ENCODE measurements around the gene CACNG7. TPM values are rescaled to one million over a fixed set of nuclear protein-coding genes. Genes with fewer than 3 reads are reported as not detected.

The CACNG7 gene
- total RNA-seq, 1 experiment from 2014 or later = 22.7 TPM

GRCh38 chr19:53953383-53953782, 44.3 kb downstream of the CACNG7 start:
- Histone ChIP-seq H3K18ac (ENCODE audit: insufficient read length, low read depth, low read length) (no peak overlapping the region), H3K4me1 (ENCODE audit: insufficient read depth, low read length) (peaks cover 5% of the 10 kb centered on the region), H3K79me2 (ENCODE audit: insufficient read depth, low read length) (no peaks in the 10 kb centered on the region), H4K20me1 (ENCODE audit: control insufficient read depth, insufficient read depth, insufficient read length) (no peaks in the 10 kb centered on the region), H4K91ac (ENCODE audit: insufficient read length, low read depth, low read length) (no peak overlapping the region), H3K4me2 (ENCODE audit: insufficient read depth, insufficient read length, low read length) (no peak overlapping the region), H2BK20ac (ENCODE audit: low read depth, low read length, poor library complexity, severe bottlenecking) (no peak overlapping the region), H2BK5ac (ENCODE audit: insufficient read length, low read length) (no peak overlapping the region), H3K9me3 (ENCODE audit: control insufficient read depth, low read depth, low read length) (no peaks in the 10 kb centered on the region), H2AK5ac (ENCODE audit: insufficient read length, low read length) (no peak overlapping the region), H2BK12ac (ENCODE audit: insufficient read length, low read depth, low read length) (no peak overlapping the region), H2BK15ac (ENCODE audit: low read depth, low read length) (no peak overlapping the region), H2AFZ (ENCODE audit: low read length) (no peak overlapping the region), H3K23me2 (ENCODE audit: insufficient read length, low read depth, low read length, poor library complexity, severe bottlenecking) (peaks cover 12% of the 10 kb centered on the region), H3T11ph (ENCODE audit: low read length) (no peak overlapping the region), H3K9ac (ENCODE audit: extremely low read depth, insufficient read length, low read length) (no peak overlapping the region), H3K23ac (ENCODE audit: insufficient read length, low read depth, low read length) (no peak overlapping the region), H3K4ac (ENCODE audit: low read depth, low read length) (no peak overlapping the region), H3K56ac (ENCODE audit: insufficient read length, low read depth, low read length) (no peak overlapping the region), H4K8ac (replicated peaks; ENCODE audit: insufficient read length, low read depth, low read length) (no peak overlapping the region), H3K14ac (ENCODE audit: insufficient read depth, low read length) (no peak overlapping the region), H4K5ac (ENCODE audit: insufficient read length, low read depth, low read length) (no peak overlapping the region), H3K79me1 (ENCODE audit: insufficient read depth, low read depth, low read length, poor library complexity, severe bottlenecking) (no peaks in the 10 kb centered on the region), H2BK120ac (ENCODE audit: low read depth, low read length, poor library complexity, severe bottlenecking) (no peak overlapping the region), H3K27ac (ENCODE audit: insufficient read length, low read depth, low read length) (no peak overlapping the region), H3K27me3 (ENCODE audit: insufficient read depth, low read length) (no peaks in the 10 kb centered on the region)
- H3K27me3 Mint-ChIP-seq (ENCODE audit: low read depth) = peaks cover 20% of the 10 kb centered on the region
- H3K9me3 Mint-ChIP-seq = peaks cover 0 to 3% of the 10 kb centered on the region in 2 experiments; a peak in 1 of 5 replicates
- peak overlapping the region in 1 of 2 experiments; percentile 31; a peak in 1 of 5 replicates for H3K4me3 Mint-ChIP-seq
- peaks cover 0 to 4% (median 0%) of the 10 kb centered on the region in 3 experiments; a peak in 1 of 7 replicates for H3K36me3 Mint-ChIP-seq (ENCODE audit: insufficient read depth in 1 of 3, low read depth in 3 of 3)
- TF ChIP-seq, protein P1, sequence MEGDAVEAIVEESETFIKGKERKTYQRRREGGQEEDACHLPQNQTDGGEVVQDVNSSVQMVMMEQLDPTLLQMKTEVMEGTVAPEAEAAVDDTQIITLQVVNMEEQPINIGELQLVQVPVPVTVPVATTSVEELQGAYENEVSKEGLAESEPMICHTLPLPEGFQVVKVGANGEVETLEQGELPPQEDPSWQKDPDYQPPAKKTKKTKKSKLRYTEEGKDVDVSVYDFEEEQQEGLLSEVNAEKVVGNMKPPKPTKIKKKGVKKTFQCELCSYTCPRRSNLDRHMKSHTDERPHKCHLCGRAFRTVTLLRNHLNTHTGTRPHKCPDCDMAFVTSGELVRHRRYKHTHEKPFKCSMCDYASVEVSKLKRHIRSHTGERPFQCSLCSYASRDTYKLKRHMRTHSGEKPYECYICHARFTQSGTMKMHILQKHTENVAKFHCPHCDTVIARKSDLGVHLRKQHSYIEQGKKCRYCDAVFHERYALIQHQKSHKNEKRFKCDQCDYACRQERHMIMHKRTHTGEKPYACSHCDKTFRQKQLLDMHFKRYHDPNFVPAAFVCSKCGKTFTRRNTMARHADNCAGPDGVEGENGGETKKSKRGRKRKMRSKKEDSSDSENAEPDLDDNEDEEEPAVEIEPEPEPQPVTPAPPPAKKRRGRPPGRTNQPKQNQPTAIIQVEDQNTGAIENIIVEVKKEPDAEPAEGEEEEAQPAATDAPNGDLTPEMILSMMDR (conservative IDR thresholded peaks at IDR 0.05) = no peak
- no CpG with 5 or more reads among the region's 8 CpGs for WGBS (ENCODE audit: extremely low coverage, insufficient read length, low lambda C conversion rate)
- H3K4me1 Mint-ChIP-seq = peaks cover 19 to 35% of the 10 kb centered on the region in 2 experiments
- H3K27ac Mint-ChIP-seq = peak overlapping the region in 1 of 3 experiments; percentile 76; a peak in 1 of 7 replicates
- no peak for DNase-seq
